ENCODE results near the gene LPAR1. TPM values are rescaled to one million over a fixed set of nuclear protein-coding genes. Genes with fewer than 3 reads are reported as not detected.

Gene LPAR1
- total RNA-seq, 2 donors from 2014 or later = 5.0 to 5.9 TPM

GRCh38 chr9:111068771-111069170 is 30.5 kb upstream of the LPAR1 start:
- no peak for TF ChIP-seq CTCF (conservative IDR thresholded peaks at IDR 0.05)
- WGBS, 2 experiments (ENCODE audit: insufficient coverage in 1 of 2, insufficient read length in 1 of 2) = 84 to 94% methylated on average over 3 to 4 of the region's 4 CpGs
- Mint-ChIP-seq H3K27ac (no peak overlapping the region), H3K27me3 (ENCODE audit: insufficient read depth) (no peaks in the 10 kb centered on the region), H3K36me3 (ENCODE audit: low read depth) (no peaks in the 10 kb centered on the region), H3K9me3 (no peaks in the 10 kb centered on the region), H3K4me3 (no peak overlapping the region), H3K4me1 (no peaks in the 10 kb centered on the region)
- Histone ChIP-seq H3K27ac (ENCODE audit: low read depth, low read length) (no peak overlapping the region), H3K27me3 (ENCODE audit: control insufficient read depth, insufficient read depth, low read length, poor library complexity, severe bottlenecking) (no peaks in the 10 kb centered on the region), H3K9me3 (ENCODE audit: control insufficient read depth, low read length) (no peaks in the 10 kb centered on the region), H3K9ac (ENCODE audit: extremely low read depth, low read length, poor library complexity, severe bottlenecking) (no peak overlapping the region), H3K36me3 (ENCODE audit: control insufficient read depth, insufficient read depth, low read length) (no peaks in the 10 kb centered on the region), H3K4me1 (ENCODE audit: control insufficient read depth, insufficient read depth, low read length) (no peaks in the 10 kb centered on the region), H3K4me3 (ENCODE audit: low read length) (no peak overlapping the region)
- no peak for DNase-seq

- Mint-ChIP-seq H3K36me3 (ENCODE audit: low read depth) (no peaks in the 10 kb centered on the region), H3K27ac (no peak overlapping the region), H3K27me3 (ENCODE audit: insufficient read depth) (no peaks in the 10 kb centered on the region), H3K9me3 (no peaks in the 10 kb centered on the region), H3K4me3 (no peak overlapping the region), H3K4me1 (no peaks in the 10 kb centered on the region)
- H3K9me3 ChIP-seq (ENCODE audit: control insufficient read depth, low read length) = no peaks in the 10 kb centered on the region
- H3K4me1 ChIP-seq (ENCODE audit: control insufficient read depth, insufficient read depth, low read length) = no peaks in the 10 kb centered on the region
- H3K36me3 ChIP-seq (ENCODE audit: control insufficient read depth, insufficient read depth, low read length) = no peaks in the 10 kb centered on the region
- H3K27me3 ChIP-seq (ENCODE audit: control insufficient read depth, insufficient read depth, low read length, poor library complexity, severe bottlenecking) = no peaks in the 10 kb centered on the region
- H3K27ac ChIP-seq (ENCODE audit: low read depth, low read length) = no peak overlapping the region
- TF ChIP-seq CTCF (conservative IDR thresholded peaks at IDR 0.05) = no peak
- no peak overlapping the region for H3K9ac ChIP-seq (ENCODE audit: extremely low read depth, low read length, poor library complexity, severe bottlenecking)
- H3K4me3 ChIP-seq (ENCODE audit: low read length) = no peak overlapping the region
- WGBS, 2 experiments (ENCODE audit: insufficient coverage in 1 of 2, insufficient read length in 1 of 2) = 92 to 100% methylated on average over 6 to 8 of the region's 8 CpGs
- DNase-seq = no peak
These were observed 30.1 kb upstream of the LPAR1 start for GRCh38 chr9:111068383-111068730.

- Histone ChIP-seq H3K4me1 (ENCODE audit: control insufficient read depth, insufficient read depth, low read length) (no peaks in the 10 kb centered on the region), H3K9me3 (ENCODE audit: control insufficient read depth, low read length) (no peaks in the 10 kb centered on the region), H3K27ac (ENCODE audit: low read depth, low read length) (no peak overlapping the region), H3K36me3 (ENCODE audit: control insufficient read depth, insufficient read depth, low read length) (no peaks in the 10 kb centered on the region), H3K9ac (ENCODE audit: extremely low read depth, low read length, poor library complexity, severe bottlenecking) (no peak overlapping the region), H3K27me3 (ENCODE audit: control insufficient read depth, insufficient read depth, low read length, poor library complexity, severe bottlenecking) (no peaks in the 10 kb centered on the region), H3K4me3 (ENCODE audit: low read length) (no peak overlapping the region)
- no peaks in the 10 kb centered on the region for H3K27me3 Mint-ChIP-seq (ENCODE audit: insufficient read depth)
- H3K4me3 Mint-ChIP-seq = no peak overlapping the region
- TF ChIP-seq CTCF (conservative IDR thresholded peaks at IDR 0.05) = no peak
- H3K36me3 Mint-ChIP-seq (ENCODE audit: low read depth) = no peaks in the 10 kb centered on the region
- H3K4me1 Mint-ChIP-seq = no peaks in the 10 kb centered on the region
- DNase-seq = no peak
- H3K27ac Mint-ChIP-seq = no peak overlapping the region
- no peaks in the 10 kb centered on the region for H3K9me3 Mint-ChIP-seq
- 86 to 98% methylated on average over 2 of the region's 2 CpGs for WGBS, 2 experiments (ENCODE audit: insufficient coverage in 1 of 2, insufficient read length in 1 of 2)
These were observed 28.2 kb upstream of the LPAR1 start for GRCh38 chr9:111066468-111066867.

Data from endodermal cell (in vitro differentiated cells).